Neuronal stem cell (in vitro differentiated cells): Measurements from ENCODE around the gene SYTL1.

ENCODE experiments used
- DNase-seq: peaks from one replicate; pipeline ENCODE4 v3.0.0-alpha.2; 2013; ENCODE audit warnings: low spot score
- H2AFZ ChIP-seq: one replicate; pipeline ENCODE4 v1.6.1; 2013; ENCODE audit warnings: mild to moderate bottlenecking, low read length, inconsistent platforms
- H2AK5ac ChIP-seq: 2 replicates; pipeline ENCODE4 v1.6.1; 2013; ENCODE audit warnings: low read depth, mild to moderate bottlenecking, inconsistent platforms, low read length, moderate library complexity, mixed read lengths
- H2BK120ac ChIP-seq: 2 replicates; pipeline ENCODE4 v1.6.1; 2013; ENCODE audit warnings: low read depth, mild to moderate bottlenecking, inconsistent platforms, low read length, moderate library complexity, mixed read lengths
- H2BK12ac ChIP-seq: one replicate; pipeline ENCODE4 v1.6.1; 2013; ENCODE audit warnings: low read length, inconsistent platforms
- H2BK15ac ChIP-seq: 2 replicates; pipeline ENCODE4 v1.6.1; 2013; ENCODE audit warnings: mild to moderate bottlenecking, low read length, inconsistent platforms, mixed read lengths
- H2BK5ac ChIP-seq: one replicate; pipeline ENCODE4 v1.6.1; 2013; ENCODE audit warnings: inconsistent platforms, mild to moderate bottlenecking, low read length, moderate library complexity
- H3K14ac ChIP-seq: one replicate; pipeline ENCODE4 v1.6.1; 2013; ENCODE audit warnings: low read length, inconsistent platforms
- H3K18ac ChIP-seq: 2 replicates; pipeline ENCODE4 v1.6.1; 2013; ENCODE audit warnings: low read length, inconsistent platforms
- H3K23ac ChIP-seq: 2 replicates; pipeline ENCODE4 v1.6.1; 2013; ENCODE audit warnings: low read depth, mild to moderate bottlenecking, mixed read lengths, low read length, inconsistent platforms; ENCODE audit not compliant: poor library complexity
- H3K27ac ChIP-seq: replicated peaks from 3 replicates; pipeline ENCODE4 v1.5.1; 2013; ENCODE audit warnings: low read length, inconsistent platforms
- H3K27me3 ChIP-seq, 3 experiments: 2 replicates each; pipeline ENCODE4 v1.6.1; 2013; ENCODE audit warnings: low read length in 3 of 3, mild to moderate bottlenecking in 2 of 3, inconsistent platforms in 1 of 3, low read depth in 1 of 3, mixed read lengths in 1 of 3, moderate library complexity in 1 of 3; ENCODE audit not compliant: control insufficient read depth in 3 of 3, insufficient read depth in 3 of 3
- H3K36me3 ChIP-seq, 2 donors: replicated peaks in 1 of 2; 2 replicates each; pipeline ENCODE4 v1.6.1; 2013; ENCODE audit warnings: low read length in 2 of 2; ENCODE audit not compliant: control insufficient read depth in 2 of 2, insufficient read depth in 2 of 2
- H3K4ac ChIP-seq: 2 replicates; pipeline ENCODE4 v1.6.1; 2013; ENCODE audit warnings: inconsistent platforms, mild to moderate bottlenecking, low read length, moderate library complexity
- H3K4me1 ChIP-seq, 2 donors: 1 replicate in 1 of 2; 2 replicates in 1 of 2; pipeline ENCODE4 v1.6.1; 2013; ENCODE audit warnings: low read length in 2 of 2, low read depth in 1 of 2; ENCODE audit not compliant: control insufficient read depth in 2 of 2, insufficient read depth in 1 of 2
- H3K4me2 ChIP-seq: one replicate; pipeline ENCODE4 v1.6.1; 2013; ENCODE audit warnings: mild to moderate bottlenecking, low read length, inconsistent platforms; ENCODE audit not compliant: insufficient read depth, poor library complexity, severe bottlenecking
- H3K4me3 ChIP-seq, 2 donors: 2 replicates each; pipeline ENCODE4 v1.5.1; 2013; ENCODE audit warnings: low read length in 2 of 2, mild to moderate bottlenecking in 2 of 2, inconsistent platforms in 1 of 2, moderate library complexity in 1 of 2
- H3K79me1 ChIP-seq: one replicate; pipeline ENCODE4 v1.6.1; 2013; ENCODE audit warnings: low read depth, mild to moderate bottlenecking, inconsistent platforms, low read length, moderate library complexity
- H3K9ac ChIP-seq: one replicate; pipeline ENCODE4 v1.6.1; 2013; ENCODE audit warnings: mild to moderate bottlenecking, low read depth, low read length, inconsistent platforms; ENCODE audit not compliant: poor library complexity
- H3K9me3 ChIP-seq, 2 donors: replicated peaks in 1 of 2; 2 replicates each; pipeline versions ENCODE3 to v1.6.1; 2013; ENCODE audit warnings: low read length in 2 of 2, mild to moderate bottlenecking in 2 of 2, inconsistent platforms in 1 of 2, low read depth in 1 of 2, mixed read lengths in 1 of 2, moderate library complexity in 1 of 2; ENCODE audit not compliant: control insufficient read depth in 2 of 2, insufficient read depth in 1 of 2
- H4K8ac ChIP-seq: one replicate; pipeline ENCODE4 v1.6.1; 2013; ENCODE audit warnings: low read depth, mild to moderate bottlenecking, inconsistent platforms, low read length, moderate library complexity
- H4K91ac ChIP-seq: one replicate; pipeline ENCODE4 v1.6.1; 2013; ENCODE audit warnings: low read length, low read depth, mild to moderate bottlenecking, inconsistent platforms; ENCODE audit not compliant: poor library complexity
- WGBS, 2 donors: extraction: QIAGEN DNeasy Blood & Tissue Kit; methylation state at CpG; one replicate each; pipeline ENCODE4 v1.1.7; 2013; ENCODE audit warnings: missing lambda C conversion rate in 2 of 2, mixed read lengths in 1 of 2; ENCODE audit not compliant: insufficient read length in 2 of 2, insufficient replicate concordance in 1 of 2; ENCODE audit errors: extremely low coverage in 2 of 2; 5-methylcytosine and 5-hydroxymethylcytosine counted together

SYTL1 gene

GRCh38 chr1:27399251-27400025, 57.6 kb downstream of the SYTL1 start:
- peak overlapping the region; percentile 72 for H2BK5ac ChIP-seq
- no peaks in the 10 kb centered on the region for H3K79me1 ChIP-seq
- H3K14ac ChIP-seq, result no peak overlapping the region
- peak overlapping the region; percentile 91 for H2BK12ac ChIP-seq
- H2BK120ac ChIP-seq, result no peak overlapping the region
- H3K36me3 ChIP-seq, result peaks cover 0 to under 1% of the 10 kb centered on the region in 2 donors
- peaks cover 26 to 43% of the 10 kb centered on the region in 2 donors for H3K4me1 ChIP-seq
- H3K4me3 ChIP-seq, result no peak overlapping the region
- H3K27me3 ChIP-seq, result no peaks in the 10 kb centered on the region
- peak overlapping the region; percentile 53 for H2BK15ac ChIP-seq
- no peak overlapping the region for H3K23ac ChIP-seq
- peak overlapping the region; percentile 19 for H4K91ac ChIP-seq
- WGBS, 2 donors, result no CpG with 5 or more reads among the region's 19 CpGs
- no peak overlapping the region for H2AFZ ChIP-seq
- no peak overlapping the region for H4K8ac ChIP-seq
- H3K18ac ChIP-seq, result peak overlapping the region; percentile 40
- H3K9ac ChIP-seq, result peak overlapping the region; percentile 60
- no peak overlapping the region for H3K27ac ChIP-seq
- H3K9me3 ChIP-seq, result no peaks in the 10 kb centered on the region
- DNase-seq, result no peak
- no peak overlapping the region for H2AK5ac ChIP-seq
- H3K4ac ChIP-seq, result no peak overlapping the region
- H3K4me2 ChIP-seq, result no peak overlapping the region

- DNase-seq, result no peak
- H3K27ac ChIP-seq, result no peak overlapping the region
- no CpG with 5 or more reads among the region's 13 CpGs for WGBS, 2 donors
- H2BK5ac ChIP-seq, result no peak overlapping the region
- H3K23ac ChIP-seq, result no peak overlapping the region
- H3K4me2 ChIP-seq, result no peak overlapping the region
- H2BK15ac ChIP-seq, result no peak overlapping the region
- no peak overlapping the region for H4K8ac ChIP-seq
- H2BK120ac ChIP-seq, result no peak overlapping the region
- no peak overlapping the region for H2AFZ ChIP-seq
- H3K79me1 ChIP-seq, result no peaks in the 10 kb centered on the region
- no peaks in the 10 kb centered on the region for H3K9me3 ChIP-seq
- H3K14ac ChIP-seq, result no peak overlapping the region
- H3K9ac ChIP-seq, result no peak overlapping the region
- H3K36me3 ChIP-seq, result peaks cover 0 to 7% of the 10 kb centered on the region in 2 donors
- H3K27me3 ChIP-seq, result no peaks in the 10 kb centered on the region
- no peak overlapping the region for H3K4ac ChIP-seq
- peaks cover 29 to 50% of the 10 kb centered on the region in 2 donors for H3K4me1 ChIP-seq
- H2AK5ac ChIP-seq, result no peak overlapping the region
- H3K18ac ChIP-seq, result no peak overlapping the region
- H2BK12ac ChIP-seq, result no peak overlapping the region
- no peak overlapping the region for H3K4me3 ChIP-seq
- no peak overlapping the region for H4K91ac ChIP-seq
These were observed 58.5 kb downstream of the SYTL1 start for GRCh38 chr1:27400082-27400962.

- Histone ChIP-seq H2BK12ac (no peak overlapping the region), H3K27ac (no peak overlapping the region), H3K14ac (no peak overlapping the region), H3K4ac (no peak overlapping the region), H3K4me3 (no peak overlapping the region), H3K4me1 (peaks cover 25 to 52% of the 10 kb centered on the region in 2 donors), H4K91ac (no peak overlapping the region), H3K27me3 (no peaks in the 10 kb centered on the region), H3K18ac (no peak overlapping the region), H2BK120ac (no peak overlapping the region), H3K4me2 (no peak overlapping the region), H3K36me3 (peaks cover 0 to 7% of the 10 kb centered on the region in 2 donors), H3K23ac (no peak overlapping the region), H4K8ac (no peak overlapping the region), H2AFZ (no peak overlapping the region), H2BK15ac (no peak overlapping the region), H3K9ac (no peak overlapping the region), H3K9me3 (no peaks in the 10 kb centered on the region), H3K79me1 (no peaks in the 10 kb centered on the region), H2AK5ac (no peak overlapping the region), H2BK5ac (no peak overlapping the region)
- DNase-seq, result no peak
- no CpG with 5 or more reads among the region's 5 CpGs for whole genome bisulfite sequencing, 2 donors
These were observed 59.1 kb downstream of the SYTL1 start for GRCh38 chr1:27400963-27401341.

GRCh38 chr1:27402349-27402754, 60.5 kb downstream of the SYTL1 start:
- no peak for DNase-seq
- peak overlapping the region; percentile 16 for H3K23ac ChIP-seq
- H3K18ac ChIP-seq, result peak overlapping the region; percentile 5
- no peaks in the 10 kb centered on the region for H3K9me3 ChIP-seq
- H4K91ac ChIP-seq, result no peak overlapping the region
- no peaks in the 10 kb centered on the region for H3K79me1 ChIP-seq
- H3K4ac ChIP-seq, result no peak overlapping the region
- peak overlapping the region; percentile 39 for H2AK5ac ChIP-seq
- no peak overlapping the region for H2BK12ac ChIP-seq
- H2BK5ac ChIP-seq, result no peak overlapping the region
- H3K9ac ChIP-seq, result peak overlapping the region; percentile 68
- H2BK15ac ChIP-seq, result no peak overlapping the region
- peaks cover under 1 to 18% of the 10 kb centered on the region in 2 donors for H3K36me3 ChIP-seq
- no peak overlapping the region for H2AFZ ChIP-seq
- no peak overlapping the region for H3K27ac ChIP-seq
- H3K4me1 ChIP-seq, result peaks cover 34 to 61% of the 10 kb centered on the region in 2 donors
- H3K4me2 ChIP-seq, result no peak overlapping the region
- no peak overlapping the region for H4K8ac ChIP-seq
- H3K27me3 ChIP-seq, result no peaks in the 10 kb centered on the region
- H3K14ac ChIP-seq, result no peak overlapping the region
- H2BK120ac ChIP-seq, result no peak overlapping the region
- no peak overlapping the region for H3K4me3 ChIP-seq
- WGBS, 2 donors, result no CpG with 5 or more reads among the region's 8 CpGs
